ENCODE data around the gene SNAP23.
"Not testable (repeated sequence)": the region's sequence is repeated elsewhere in the genome, so short reads cannot be mapped to it uniquely, and the experiment has no call there.

The SNAP23 gene

GRCh38 chr15:42498212-42499068 lies 3.0 kb downstream of the SNAP23 start:
- DNase-seq, result no peak

DNA sequence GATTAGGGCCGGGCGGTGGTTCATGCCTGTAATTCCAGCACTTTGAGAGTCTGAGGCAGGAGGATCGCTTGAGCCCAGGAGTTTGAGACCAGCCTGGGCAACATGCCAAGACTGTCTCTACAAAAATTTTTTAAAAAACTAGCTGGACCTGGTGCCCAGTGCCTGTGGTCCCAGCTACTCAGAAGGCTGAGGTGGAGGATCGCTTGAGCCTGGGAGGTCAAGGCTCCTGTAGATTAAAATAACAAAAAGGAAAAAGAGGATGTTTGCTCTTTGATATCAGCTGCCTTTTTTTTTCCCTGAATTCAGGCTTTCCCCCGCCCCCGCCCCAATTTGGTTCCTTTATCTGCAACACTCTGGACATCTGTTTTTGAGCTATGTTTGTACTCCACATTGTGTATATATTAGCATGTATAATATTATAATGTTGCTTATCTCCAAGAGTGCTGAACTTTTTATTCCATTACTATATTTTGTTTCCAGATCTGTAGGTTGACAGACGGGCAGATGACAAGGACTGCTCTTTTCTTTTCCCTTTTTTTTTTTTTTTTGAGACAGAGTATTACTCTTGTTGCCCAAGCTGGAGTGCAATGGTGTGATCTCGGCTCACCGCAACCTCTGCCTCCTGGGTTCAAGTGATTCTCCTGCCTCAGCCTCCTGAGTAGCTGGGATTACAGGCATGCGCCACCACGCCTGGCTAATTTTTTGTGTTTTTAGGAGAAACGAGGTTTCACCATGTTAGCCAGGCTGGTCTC lies 4.6 kb downstream of the SNAP23 start:
- DNase-seq, result no peak

- DNase-seq, result no peak
Observed at GRCh38 chr15:42502477-42502876, 7.0 kb downstream of the SNAP23 start.

DNA sequence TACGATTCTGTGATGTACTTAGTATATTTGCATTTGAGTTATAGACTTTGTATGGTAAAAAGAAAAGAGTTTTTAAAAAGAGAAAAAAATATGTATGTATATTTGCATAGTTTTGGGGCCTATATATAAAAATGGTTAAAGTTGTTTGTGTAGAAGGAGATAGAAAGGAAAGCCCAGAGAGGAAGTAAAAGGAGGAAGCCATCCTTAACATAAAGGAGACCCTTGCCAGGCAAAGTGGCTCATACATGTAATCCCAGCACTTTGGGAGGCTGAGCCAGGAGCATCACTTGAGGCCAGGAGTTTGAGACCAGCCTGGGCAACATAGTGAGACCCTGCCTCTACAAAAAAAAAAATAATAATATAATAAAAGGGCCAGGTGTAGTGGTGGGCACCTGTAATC lies 8.4 kb downstream of the SNAP23 start:
- no peak for DNase-seq

GRCh38 chr15:42504631-42505030 lies 9.2 kb downstream of the SNAP23 start:
- DNase-seq, result no peak

- DNase-seq, result no peak
Observed at GRCh38 chr15:42507514-42507913, 12.1 kb downstream of the SNAP23 start.

DNA sequence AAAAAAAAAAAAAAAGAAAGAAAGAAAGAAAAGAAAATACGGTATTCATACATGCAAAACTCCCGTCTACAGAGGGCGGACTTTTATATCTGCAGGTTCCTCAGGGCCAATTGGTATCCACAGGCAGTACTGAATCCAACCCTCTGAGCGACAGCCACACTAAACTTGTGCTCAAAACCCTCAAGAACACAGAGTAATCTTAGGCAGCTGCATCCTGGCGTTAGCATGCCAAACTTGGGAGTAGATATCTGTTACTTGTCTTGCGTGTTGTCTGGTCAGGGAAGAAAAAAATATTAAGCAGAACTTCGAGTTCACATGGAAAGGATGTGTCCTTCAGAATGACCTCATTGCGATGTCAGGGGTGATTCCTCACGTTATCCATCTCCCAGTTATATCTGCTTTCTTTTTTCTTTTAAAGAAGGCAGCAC lies 12.8 kb downstream of the SNAP23 start:
- DNase-seq, result no peak

DNA sequence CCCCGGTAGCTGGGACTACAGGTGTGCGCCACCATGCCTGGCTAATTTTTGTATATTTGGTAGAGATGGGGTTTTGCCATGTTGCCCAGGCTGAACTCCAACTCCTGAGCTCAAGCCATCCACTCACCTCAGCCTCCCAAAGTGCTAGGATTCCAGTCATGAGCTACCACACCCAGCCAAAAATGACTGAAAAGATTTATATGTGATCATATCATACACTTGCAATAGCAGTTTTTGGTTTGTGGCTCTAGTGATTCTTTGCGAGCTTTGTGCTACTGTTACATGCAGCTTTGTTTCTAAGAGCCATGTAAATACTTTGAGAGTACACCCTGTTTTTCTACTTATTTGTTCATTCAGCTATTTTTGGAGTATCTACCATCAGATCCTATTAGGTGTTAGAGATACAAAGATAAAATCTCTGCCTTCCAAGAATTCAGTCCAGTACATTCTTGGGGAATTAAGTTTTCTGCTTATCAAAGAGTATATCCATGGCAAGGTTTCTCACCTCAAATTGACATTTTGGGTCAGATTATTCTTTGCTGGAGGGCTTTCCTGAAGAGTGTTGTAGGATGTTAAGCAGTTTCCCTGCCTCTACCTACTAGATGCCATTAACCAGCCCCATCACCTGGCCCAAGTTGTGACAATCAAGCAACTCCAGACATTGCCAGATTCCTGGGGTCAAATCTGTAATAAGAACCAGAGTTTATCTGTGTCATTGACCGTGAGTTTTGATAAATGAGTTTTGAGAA lies 15.0 kb downstream of the SNAP23 start:
- no peak for DNase-seq

DNA sequence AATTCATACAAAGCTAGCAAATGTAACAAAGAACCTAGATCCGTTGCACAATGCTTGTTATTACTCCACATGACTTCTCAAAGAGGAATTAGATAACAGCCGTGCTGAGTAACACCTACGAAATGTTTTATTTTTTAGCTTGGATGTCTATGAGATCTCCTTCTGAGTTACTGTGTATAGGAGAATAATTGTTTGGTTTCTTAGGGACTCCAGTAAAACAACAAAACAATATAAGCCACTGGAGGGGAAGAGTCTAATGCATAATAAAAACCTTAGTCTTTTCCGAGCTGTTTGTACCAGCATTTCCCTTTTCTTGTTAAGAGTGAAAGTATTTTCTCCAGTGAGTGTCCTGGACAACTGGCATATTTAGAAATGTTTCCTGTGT lies 15.6 kb downstream of the SNAP23 start:
- DNase-seq, result no peak

- no peak for DNase-seq
Observed at GRCh38 chr15:42523331-42523730, 27.9 kb downstream of the SNAP23 start.

DNA sequence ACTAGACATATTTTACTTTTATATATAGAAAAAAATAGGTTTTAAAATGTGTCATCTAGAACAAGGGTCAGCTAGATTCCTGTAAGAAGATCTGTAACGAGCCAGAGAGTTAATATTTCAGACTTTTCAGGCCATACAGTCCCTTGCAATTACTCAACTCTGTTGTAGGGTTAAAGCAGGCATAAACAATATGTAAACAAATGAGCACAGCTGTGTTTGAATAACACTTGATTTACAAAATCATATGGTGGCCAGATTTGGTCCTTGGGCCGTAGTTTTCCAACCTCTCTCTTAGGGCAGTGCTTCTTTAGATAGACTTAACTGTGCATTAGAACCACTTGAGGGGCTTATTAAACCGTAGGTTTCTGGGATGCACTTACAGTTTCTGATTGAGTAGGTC lies 33.5 kb downstream of the SNAP23 start:
- no peak for DNase-seq

DNA sequence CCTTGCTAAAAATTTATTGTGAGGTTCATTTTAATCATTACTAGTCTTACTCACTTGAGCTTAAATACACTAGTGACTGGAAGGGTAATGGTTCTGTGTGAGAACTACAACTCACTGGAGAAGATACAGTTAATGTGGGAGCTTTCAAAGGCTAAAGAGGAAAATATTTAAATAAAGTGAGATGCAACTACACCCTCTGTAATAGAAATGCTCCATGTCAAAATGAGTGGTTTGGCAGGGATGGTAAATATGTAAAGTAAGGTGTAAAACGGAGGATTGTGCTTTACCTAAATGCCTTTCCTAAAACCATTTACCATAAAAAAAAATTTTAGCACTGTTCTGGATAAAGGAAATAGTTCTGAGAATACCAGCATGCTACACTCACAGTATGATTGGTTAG lies 37.8 kb downstream of the SNAP23 start:
- no peak for DNase-seq

GRCh38 chr15:42544853-42545629 lies 49.6 kb downstream of the SNAP23 start:
- no peak for DNase-seq

GRCh38 chr15:42547918-42548248 lies 52.4 kb downstream of the SNAP23 start:
- DNase-seq, result no peak

DNA sequence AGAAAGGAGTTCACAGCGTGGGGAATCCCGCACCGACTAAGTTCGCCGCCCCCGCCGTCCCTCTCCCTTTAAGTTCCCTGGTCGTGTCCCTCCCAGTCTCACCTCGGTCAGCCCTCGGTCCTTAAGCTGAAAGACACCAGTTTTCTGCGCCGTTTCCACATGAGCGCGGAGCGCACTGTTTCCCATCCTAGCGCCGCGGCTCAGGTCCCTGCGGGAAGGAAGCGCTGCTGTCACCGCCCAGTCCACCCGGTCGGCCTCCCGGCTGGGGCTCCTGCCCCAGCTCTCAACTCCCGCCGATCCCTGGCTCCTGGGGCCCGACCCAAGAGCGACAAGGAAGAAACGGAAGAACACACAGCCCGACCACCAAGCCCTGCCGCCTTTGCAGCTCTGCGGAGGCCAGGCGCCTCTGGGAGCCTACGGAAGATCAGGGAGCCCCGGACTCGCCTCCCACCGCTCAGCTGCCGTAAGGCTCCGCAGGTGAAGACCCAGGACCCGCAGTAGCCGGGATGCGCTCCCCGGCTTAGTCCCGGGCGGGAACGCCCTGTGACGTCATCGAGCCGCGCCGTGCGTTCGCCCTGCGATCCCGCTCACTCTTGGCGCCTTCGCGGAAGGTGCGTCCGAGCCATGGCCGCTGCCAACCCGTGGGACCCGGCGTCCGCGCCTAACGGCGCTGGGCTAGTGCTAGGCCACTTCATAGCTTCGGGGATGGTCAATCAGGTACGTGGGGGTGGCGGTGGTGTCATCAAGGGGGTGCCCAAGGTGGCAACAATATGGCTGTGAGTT lies 53.0 kb downstream of the SNAP23 start, which contains the start of the genes HAUS2 and LRRC57:
Gene HAUS2 (plus strand): TSS at position 590 of the 783 bp plus-strand sequence. CDS start 35 bp downstream, at position 625.
Gene LRRC57 (minus strand): TSS at position 545 of the 783 bp plus-strand sequence. CDS start 359 bp downstream, at position 186.
- DNase-seq, result peak; percentile 86

DNA sequence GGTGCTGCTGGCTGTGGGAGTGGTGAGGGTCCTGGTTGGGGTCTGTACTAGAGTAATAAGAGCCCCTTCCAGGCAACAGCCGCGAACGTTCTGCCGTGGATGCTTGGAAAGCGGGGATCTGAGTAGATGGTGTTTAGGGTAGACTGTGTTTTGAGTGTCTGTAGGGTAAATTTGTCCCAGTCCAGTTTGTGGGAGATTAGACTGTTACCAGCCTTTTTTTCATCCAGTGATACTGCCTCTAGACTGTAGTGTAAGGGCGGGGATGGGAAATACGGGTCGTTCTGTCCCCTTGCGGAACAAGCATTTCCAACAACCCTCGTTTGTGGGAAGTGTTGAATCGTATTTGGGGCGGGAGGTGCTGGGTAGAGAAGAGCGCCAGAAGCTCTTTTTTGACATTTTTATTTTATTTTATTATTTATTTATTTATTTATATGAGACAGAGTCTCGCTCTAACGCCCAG lies 53.6 kb downstream of the SNAP23 start:
- peak; percentile 29 for DNase-seq

- no peak for DNase-seq
Observed at GRCh38 chr15:42549741-42550392, 54.4 kb downstream of the SNAP23 start.

DNA sequence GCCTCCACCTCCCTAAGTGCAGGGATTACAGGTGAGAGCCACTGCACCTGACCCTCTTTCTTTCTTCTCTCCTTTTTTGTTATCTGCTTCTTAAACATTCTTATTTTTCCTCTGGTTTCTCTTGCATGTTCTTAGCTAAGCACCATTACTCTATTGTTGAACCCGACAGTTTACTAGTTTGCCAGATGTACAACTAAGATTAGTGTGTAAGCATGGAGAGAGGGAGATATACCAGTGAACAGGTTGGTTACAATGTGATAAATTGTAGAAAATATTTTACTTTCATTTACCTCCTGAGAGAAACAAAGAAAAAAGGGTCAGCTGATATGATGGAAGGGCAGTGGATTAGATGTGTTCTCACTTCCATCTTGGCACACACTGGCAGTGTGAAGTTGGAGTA lies 58.1 kb downstream of the SNAP23 start:
- no peak for DNase-seq

DNA sequence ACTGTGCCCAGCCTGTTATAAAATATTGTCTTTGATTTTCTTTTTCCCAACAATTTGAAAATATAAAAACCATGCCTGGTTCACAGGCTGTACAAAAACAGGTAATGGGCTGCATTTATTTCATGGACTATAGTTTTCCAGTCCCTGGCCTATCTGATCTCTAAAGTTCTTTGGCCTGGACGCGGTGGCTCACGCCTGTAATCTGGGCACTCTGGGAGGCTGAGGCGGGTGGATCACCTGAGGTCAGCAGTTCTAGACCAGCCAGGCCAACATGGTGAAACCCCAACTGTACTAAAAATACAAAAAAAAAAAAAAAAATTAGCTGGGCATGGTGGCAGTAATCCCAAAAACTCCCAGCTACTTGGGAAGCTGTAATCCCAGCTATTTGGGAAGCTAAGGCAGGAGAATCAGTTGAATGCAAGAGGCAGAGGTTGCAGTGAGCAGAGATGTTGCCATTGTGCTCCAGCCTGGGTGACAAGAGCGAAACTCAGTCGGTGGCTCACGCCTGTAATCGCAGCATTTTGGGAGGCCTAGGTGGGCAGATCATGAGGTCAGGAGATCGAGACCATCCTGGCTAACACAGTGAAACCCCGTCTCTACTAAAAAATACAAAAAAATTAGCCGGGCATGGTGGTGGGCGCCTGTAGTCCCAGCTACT lies 61.2 kb downstream of the SNAP23 start:
- not testable (repeated sequence) for DNase-seq

GRCh38 chr15:42558739-42559138 lies 63.3 kb downstream of the SNAP23 start:
- DNase-seq, result no peak

Measured in NCI-H2171 (cell line).